Stimulated activated CD4-positive, alpha-beta T cell treated with anti-CD3 and anti-CD28 coated beads, Interleukin-4, amount 100 ng/mL, for 1 hour (primary cell): ENCODE measurements around the gene TFF1.

Experiments
- DNase-seq: peaks from one replicate; pipeline ENCODE4 v3.0.0-alpha.2; 2020

TFF1 gene

DNA sequence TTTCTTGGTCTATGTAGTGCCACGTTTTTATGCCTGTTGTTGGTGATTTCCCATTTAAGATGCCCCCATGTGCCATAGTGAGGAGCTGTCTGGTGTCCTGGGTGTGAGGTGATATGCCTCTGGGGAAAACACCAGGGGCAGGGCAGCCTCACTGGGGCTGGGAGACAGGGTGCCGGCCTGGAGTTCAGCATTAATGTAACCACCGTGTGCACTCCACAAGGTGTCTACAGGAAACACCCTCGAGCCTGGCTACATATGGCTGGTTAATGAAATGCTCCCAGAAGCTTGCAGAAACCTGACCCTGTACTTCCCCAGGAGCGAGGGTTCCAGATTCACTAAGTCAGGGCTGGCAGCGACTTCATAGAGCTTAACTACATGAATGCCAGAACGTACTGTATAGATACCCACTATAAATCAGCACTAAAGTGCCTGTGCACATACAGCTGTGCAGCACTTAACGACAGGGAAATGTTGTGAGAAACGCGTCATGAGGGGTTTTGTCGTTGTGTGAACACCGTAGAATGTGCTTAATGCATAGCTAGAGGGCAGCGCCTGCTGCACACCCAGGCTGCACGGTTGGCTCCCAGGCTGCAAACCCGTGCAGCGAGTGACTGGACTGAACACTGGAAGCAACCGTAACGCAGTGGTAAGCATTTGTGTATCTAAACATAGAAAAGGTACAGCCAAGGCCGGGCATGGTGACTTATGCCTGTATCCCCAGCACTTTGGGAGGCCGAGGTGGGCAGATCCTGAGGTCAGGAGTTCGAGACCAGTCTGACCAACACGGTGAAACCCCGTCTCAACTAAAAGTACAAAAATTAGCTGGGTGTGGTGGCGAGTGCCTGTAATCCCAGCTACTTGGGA lies 25.9 kb downstream of the TFF1 start:
- no peak for DNase-seq

DNA sequence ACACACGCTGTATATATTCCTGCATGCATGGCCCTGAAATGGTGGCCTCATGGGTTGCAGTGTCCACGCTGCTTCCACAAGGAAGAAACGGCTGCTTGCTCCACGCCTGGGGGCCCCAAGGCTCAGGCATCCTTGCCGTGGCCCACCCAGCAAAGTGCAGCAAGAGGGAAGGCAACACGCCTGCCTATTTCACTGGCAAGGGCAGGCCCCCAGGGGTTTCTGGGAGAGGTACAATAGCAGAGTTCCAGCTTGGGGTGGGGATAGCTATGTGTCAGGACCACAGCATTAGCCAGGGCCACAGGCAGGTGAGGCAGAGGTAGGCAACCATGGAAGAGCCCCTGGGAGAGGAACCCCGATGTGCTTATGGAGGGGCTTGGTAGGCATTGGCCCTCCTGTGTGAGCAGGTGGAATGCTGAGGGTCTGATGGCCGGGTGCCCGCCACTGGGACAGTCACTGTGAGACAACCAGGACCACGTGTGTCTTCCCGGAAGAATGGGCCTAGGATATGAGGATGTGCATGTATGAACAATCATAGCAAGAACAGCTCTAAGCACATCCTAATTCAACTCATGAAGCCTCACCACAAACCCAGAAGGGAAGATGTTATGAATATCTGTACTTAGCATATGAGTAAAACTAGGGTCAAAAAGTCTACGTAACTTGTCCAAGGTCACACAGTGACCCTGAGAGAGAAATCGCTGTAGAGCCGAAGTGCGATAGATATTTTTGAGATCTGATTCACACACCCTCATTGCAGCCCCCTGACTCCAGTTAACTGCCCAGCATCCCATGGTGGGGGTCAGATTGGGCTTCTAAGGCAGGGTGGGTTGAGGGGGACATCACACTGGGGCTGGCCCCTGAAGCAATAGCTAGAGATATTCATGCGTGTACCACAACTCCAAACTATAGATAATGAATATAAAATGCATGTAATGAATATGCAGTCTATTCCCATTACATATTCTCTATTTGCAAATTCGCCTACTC lies 27.3 kb downstream of the TFF1 start:
- no peak for DNase-seq

DNA sequence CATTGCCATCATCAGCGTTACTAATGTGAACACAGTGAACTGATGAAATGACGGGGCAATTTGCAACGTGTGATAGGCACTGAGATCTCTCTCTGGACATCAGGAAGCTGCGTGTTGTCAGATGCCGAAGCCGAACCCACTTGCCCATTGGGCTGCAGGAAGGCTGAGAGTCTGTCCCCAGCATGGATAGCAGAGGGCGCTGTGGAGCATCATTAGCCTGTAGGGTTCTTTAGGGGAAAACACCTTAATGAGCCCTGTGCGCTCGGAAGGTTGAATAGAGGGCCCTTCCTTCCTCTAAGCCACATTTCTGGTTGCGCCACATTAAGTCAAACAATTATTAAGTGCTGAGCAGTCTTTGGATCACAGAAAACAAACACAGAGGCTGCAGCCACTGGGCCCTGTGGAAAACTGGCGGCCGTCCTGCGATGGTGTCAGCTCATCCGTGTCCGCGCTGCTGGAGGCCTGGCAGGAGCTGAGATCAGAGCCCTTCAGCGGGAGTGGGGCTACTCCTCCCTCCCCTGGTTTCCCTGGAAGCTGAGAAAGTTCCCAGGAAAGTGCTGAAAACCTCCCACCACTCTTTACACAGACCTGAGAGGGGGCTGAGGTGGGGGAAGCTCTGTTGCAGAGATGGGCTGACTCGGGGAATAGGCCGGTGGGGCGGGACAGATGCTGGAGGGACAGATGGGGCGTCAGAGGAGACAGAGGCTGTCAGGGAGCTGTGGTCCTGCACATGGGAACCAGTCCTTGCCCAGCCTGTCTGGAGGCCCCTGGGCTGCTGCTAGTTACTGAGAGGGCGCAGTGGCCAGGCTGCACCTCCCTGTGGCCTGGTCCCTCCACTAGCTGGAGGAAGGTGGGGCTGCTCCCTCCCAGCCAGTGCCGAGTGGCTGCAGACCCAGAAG lies 28.3 kb downstream of the TFF1 start:
- DNase-seq = peak; percentile 86

DNA sequence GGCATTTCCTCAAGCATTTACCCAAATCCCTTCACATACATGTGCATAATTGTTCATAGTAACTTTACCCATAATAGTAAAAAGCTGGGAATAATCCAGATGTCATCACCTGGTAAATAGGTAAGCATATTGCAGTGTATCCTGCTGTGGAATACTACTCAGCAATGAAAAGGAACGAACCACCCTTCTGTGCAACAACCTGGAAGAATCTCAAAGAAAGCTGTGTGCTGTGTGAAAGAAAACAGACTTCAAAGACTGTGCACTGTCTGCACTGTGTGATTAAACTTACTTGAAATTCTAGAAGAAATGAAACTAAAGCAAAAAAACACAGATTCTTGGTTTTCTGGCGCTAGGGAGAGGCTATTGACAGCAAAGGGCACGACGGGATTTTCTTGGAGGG lies 29.1 kb downstream of the TFF1 start:
- DNase-seq = no peak

DNA sequence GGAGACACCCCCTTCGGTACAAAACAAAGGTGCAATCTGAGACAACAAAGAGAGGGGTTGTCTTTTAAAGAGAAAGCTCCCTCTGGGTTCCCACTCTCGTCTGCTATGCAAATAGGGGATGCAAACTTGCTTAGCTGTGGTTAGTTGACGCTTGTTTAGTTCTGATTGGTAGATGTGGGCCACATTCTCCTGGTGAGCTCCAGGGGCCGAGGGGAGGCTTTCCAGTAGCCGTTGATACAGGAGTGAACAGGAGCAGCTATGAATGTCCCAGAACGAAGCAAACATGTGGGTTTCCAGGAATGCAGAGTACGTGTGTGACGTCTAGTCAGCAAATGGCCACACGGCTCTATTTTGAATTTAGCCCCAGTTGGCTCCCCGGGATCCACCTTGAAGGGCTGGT lies 30.3 kb downstream of the TFF1 start:
- no peak for DNase-seq

DNA sequence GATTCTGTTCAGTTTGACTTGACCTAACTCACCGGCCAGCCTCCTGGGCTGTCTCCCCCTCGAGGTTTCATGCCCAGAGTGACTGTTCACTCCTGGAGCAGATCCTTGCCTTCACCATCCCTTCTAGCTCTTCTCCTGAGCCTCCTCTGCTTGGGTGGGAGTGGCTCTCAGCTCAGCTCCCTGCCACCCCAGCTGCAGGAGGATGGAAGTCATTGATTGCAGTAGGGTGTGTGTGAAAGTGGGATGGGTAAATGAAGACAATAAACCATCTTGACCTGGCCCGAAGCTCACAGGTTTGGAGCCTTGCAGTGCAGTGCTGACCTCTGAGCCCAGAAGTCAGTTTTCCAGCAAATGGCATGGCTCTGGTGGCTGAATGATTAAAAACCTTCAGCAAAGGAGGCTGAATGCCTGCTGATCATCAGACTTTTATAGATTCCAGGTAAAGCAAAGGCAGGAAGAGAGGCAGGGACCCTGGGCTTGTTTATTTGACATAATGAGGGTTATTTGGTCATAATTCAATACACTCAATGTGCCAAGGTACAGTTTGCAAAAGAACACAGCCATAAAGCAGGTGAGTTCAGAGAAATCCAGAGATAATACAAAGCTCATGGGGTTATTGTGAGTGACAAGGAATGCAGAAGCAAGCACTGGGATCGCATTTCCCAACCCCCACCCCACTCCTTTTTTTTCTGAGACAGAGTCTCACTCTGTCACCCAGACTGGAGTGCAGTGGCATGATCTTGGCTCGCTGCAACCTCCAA lies 33.6 kb downstream of the TFF1 start:
- no peak for DNase-seq

DNA sequence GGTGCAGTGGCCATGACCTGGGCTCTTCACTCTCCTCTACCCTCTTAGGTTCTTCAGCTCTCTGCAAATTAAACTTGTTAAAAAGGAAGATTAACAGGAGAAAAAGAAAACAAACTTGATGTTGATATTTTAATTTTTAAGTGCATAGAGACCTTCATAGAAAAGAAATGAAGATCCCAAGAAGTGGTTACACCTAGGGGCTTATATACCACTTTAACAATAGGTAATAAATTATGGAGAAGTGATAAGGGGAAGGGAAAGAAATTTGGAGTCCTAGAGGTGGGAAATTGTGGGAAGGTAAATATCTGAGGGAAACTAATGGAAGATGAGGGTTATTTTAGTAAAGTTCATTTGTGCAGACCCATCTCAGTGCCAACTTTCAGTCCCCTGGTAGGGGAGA lies 34.7 kb downstream of the TFF1 start:
- no peak for DNase-seq

DNA sequence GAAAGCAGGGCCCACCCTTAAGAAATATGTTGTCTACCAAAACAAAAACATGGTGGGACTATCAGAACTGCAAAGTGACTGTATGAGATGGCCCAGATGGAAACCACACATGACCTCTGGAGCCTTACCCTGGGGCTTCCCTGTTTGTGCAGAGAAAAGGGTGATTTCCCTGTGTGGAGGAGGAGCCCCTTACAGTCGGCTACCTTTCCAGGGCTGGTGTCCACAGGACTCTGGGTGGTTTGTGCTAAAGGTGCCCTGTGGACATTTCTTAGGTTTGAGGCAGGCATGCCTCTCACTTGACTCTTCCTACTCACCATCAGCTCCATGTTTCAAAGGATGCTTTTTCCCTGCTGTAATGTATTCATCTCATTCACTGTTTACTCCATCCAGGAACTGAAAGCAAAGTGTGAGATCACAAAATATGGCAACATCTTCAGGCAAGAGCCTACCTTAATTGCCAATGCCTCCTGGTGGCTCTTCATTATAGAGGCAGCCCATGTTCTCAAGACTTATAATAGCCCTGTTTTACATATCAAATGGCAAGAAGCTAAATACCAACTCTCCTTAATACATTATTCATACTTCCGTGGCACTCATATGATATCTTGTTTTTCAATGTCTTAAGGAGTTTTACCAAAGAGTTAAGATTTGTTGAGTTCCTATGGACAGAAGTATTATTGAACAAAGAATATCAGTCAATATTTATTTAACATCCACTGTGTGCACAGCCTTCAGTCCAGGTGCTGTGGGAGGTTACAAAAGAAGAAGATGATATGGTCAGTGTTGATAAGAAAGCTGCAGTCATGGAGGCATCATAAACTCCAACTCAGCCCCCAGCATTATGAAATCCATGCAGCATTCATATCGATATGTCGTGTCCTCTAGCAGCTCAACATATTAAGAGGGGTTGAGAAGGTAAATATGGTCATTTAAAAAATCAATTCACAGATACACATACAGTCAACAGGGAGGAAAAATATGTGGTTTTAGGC lies 35.7 kb downstream of the TFF1 start:
- DNase-seq = no peak

DNA sequence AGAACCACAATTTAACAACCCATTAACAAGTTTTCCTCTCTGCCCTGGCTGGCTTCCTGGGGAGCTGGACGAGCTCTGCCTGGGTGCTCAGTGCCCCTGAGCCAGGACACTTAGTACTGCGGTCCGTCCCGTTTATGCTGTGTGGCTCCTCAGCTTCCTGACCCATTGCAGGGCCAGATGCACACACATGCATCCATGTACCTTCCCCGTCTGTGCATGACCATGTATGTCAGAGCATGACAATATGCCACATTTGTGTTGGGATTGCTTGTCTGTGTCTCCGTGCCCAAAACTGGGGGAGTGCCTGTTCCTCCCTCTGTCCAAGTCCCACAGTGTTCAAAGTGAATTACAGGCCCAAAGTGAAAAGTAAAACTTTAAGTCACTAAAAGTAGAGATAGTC lies 41.4 kb downstream of the TFF1 start:
- DNase-seq = no peak

DNA sequence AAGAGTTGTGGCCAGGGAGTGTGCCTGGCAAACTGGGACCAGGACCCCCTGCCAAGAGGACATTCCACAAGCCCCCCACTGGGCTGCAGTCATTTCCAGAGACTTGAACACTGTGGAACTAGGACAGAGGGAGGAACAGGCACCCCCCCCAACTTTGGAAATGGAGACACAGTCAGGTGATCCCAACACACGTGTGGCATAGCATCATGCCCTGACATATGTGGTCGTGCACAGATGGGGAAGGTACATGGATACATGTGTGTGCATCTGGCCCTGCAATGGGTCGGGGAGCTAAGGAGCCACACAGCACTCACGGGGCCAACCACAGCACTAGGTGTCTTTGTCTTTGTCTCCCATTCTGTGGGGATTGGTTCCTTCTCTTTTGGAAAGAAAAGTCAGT lies 44.5 kb downstream of the TFF1 start:
- no peak for DNase-seq

DNA sequence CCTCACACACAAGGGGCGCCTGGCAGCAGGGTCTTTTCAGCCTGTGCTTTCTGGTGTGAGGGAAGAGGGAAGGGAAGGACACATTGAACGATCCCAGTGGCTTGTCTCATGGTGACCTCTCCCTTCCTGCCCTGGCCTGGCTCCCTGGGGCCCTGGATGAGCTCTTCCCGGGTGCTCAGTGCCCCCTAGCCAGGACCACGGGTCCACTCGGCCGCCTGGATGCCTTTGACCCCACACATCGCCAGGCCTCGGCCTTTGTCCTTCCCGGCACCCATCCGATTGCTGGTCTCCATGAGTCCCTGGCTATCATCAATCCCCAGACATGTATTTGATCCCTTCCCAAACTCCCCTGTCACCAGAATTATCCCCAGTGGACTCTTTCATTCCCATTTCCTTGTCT lies 45.1 kb downstream of the TFF1 start:
- DNase-seq = no peak

DNA sequence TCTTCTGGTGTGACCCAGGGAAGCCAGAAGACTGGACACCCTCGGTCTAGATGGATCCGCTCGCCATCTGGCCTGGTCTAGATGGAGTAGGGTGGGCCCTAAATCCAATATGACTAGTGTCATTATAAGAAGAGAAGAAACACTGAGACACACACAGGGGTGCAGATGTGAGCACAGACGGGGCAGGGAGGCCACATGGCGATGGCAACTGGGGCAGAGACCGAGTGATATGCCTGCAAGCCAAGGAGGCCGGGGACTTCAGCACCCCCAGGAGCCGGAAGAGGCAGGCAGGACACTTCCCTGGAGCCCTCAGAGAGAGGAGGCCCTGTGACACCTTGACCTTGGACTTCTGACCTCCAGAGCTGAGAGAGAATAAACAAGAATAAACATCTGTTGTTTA lies 45.5 kb downstream of the TFF1 start:
- DNase-seq = no peak

DNA sequence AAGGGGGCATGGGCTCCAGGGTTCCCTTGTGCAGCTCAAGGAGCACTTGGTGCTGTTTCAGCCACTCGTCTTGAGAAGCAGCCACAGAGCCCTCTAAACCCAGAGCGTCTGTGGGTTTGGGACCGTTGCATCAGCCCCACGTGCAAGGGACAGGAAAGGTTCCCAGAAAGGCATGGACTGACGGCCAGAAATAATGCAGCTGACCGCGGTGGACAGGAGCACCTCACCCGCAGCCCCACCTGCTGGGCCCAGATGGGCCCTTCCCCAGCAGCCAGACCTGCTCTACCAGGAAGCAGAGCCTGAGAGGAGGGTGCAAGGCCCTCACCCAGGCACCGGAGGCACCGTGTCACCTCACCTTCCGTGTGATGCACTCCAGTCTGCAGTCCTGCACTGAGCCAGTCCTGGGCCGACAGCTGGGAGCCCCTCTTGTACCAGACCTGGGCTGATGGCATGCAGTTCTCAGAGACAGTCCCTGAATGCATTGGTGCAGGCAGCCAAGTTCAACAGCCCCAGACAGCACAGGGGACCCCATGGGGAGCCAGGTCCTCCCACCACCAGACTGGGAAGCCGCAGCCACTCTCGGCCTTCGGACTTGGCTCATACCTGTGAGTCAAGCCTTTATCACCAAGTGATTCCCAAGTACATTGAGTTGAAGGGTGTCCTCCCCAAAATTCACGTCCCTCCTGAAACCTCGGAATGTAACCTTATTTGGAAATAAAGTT lies 46.3 kb downstream of the TFF1 start:
- DNase-seq = no peak

DNA sequence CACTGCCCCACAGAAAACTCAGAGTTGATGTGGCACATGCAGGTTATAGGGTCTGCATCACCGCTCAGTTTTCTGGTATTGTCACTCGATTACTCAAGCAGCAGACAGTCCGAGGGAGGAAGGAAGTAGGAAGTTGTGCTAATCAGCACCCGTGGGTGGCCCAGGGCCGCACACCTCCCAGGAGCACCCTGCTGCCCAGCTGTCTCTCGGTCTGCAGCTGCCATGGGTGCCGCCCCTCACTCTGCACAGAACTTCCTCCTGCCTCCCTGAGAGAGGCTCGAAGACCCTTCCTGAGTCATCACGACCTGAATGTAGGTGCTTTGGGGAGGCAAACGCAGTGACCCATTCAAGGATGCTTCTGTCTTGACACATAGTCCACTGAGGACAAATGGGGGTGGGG lies 47.0 kb downstream of the TFF1 start:
- no peak for DNase-seq

DNA sequence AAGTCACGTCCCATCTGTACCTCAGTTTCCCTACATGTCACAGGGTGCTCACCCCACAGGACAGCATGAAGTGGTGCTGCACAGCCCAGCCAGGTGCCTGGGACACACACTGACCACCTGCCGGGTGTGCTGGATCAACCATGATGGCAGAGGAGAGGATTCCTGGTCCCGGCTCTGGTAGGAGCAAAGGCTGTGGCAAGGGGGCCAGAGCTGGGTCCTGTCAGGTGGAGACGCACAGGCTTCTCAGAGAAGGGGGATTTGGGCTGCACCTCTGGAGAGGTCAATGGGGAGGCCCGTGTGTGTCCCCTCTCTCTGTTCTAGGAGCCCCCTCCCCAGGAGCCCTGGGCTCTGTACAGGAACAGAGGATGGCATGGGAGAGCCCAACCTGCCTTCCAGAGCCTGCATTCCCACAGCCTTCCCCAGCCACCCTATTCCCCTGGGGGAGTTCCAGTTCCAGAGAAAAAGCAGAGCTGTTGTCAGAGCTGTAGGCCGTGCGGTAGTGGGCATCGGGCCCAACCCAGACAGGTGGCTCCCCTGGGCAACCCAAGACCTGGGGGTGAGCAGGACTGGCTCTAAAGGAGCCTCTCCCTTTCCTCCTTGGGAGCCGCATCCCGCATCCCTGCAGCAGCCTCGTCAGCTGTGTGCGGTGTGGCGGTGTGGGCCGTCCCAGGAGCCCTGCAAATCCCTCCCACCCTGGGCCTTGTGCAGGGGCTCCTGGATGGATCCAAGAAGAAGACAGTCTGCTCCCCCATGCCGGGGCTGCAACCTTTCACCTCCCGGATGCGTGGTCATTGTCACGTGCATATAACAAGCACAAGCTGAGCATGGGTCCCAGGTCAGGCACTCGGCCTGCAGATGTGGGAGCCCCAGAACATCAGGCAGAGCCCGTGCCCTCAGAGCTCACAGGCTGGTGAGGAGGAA lies 48.2 kb downstream of the TFF1 start:
- no peak for DNase-seq

DNA sequence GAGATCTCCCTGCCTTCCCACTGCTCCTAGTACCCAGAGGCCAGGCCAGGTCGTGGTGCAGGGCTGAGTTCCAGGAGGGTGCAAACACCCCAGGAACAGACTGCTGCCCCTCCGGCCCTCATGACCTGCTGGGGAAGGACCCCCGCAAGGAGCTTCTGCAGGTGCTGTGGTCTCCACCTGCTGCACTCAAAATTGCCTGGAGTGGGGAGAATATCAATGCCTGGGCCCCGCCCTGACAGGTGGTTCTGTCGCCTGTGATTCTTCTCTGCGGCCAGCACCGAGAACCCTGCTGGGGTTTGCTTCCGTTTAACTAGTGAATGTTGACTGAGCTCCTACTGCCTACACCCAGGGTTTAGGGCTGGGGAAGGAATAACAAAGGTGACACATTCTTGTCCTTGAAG lies 49.0 kb downstream of the TFF1 start:
- DNase-seq = no peak

DNA sequence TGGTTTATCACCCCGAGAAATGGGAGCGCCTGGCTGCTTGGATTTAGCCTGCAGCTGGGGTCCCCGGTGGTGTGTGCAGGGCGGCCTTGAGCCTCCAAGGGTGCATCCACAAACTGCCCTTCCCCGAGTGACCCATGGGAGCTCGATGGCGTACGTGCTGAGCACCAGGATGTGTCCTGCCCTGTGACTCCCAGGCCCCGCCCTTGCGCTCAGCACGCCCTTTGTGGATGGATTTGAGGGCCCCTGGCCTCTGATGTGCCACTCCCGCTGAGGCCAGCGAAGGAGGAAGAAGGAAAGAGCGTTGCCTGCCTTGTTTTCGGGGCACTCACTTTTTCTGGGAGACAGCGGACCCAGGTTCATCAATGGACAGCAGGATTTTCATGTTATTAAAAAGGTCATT lies 49.4 kb downstream of the TFF1 start:
- no peak for DNase-seq

DNA sequence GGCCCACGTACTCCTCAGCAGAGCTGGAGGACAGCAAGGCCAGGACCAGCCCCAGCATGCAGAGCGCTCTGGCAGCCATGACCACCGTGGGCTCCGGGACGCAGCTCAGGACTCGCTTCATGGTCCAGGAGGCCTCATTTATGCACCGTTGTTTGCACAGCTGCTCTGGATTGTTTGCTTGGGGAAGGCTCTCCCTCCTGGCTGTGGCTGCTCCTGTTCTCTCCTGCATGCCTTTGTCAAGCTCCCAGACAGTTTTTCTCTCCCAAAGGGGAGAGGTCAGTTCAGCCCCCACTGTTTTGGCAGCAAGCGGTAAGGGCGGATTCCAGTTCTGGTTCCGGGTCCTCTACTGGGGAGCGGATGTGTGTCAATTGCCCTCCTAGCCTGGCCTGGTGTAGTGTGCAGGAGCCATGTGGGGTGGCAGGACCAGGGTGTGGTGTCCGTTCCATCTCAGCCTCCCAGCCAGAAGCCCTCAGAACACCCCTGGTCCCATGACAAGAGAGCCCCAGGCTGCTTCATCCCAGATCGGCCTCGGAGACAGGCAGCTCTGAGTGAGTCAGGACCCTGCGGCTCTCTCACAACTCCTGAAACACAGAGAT lies 50.9 kb downstream of the TFF1 start, which contains the start of gene TFF3:
TSS of gene TFF3 (minus strand) at position 114 of the 596 bp plus-strand sequence. CDS start at position 79, 35 bp downstream.
- no peak for DNase-seq
